Measurements from ENCODE around the gene ENKUR.

The ENKUR gene

DNA sequence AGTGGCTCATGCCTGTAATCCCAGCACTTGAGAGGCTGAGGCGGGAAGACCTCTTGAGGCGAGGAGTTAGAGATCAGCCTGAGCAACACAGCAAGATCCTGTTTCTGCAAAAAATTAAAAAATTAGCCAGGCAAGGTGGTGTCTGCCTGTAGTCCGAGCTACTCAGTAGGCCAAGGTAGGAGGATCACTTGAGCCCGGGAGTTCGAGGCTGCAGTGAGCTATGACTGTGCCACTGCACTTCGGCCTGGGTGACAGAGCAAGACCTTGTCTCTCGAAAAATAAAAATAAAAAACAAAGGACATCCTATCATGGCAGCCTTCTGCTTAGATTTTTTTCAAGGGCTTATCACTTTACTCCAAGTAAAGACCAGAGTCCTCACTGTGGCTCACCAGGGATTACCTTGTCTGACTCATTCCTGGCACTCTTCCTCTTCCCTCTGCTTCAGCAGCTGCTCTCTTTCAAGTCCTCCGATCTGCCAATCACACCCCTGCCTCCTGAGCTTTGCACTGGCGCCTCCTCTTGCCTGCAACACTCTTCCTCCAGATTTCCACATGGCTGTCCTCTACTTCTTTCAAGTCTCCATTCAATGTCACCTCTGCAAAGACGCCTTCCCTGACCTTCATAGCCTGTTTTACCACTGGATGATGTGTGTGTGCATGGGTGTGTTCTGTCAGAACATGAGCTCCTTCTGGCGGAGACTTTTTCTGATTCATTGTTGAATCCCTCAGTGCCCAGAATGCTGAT is 71.3 kb downstream of the ENKUR start:
- no peak for DNase-seq (ENCODE audit: low spot score)

DNA sequence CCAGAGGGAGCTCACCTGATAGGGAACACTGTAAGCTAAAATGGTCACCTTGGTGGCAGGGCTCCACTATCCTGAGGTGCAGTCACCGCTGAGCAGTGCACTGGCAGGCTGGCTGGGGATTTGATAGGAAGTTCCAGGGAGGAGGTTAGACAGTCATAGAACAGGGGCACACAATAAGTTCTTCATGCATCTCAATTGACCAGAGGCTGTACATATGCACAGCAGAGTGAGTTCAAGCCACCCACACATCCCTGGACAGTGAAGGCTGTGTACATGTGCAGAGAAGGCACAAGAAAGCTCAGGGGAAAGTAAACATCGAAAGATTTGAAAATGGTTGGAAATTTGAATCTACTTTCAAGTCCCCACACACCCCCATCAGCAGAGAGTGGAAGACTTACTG is 77.4 kb downstream of the ENKUR start:
- no peak for DNase-seq (ENCODE audit: low spot score)

DNA sequence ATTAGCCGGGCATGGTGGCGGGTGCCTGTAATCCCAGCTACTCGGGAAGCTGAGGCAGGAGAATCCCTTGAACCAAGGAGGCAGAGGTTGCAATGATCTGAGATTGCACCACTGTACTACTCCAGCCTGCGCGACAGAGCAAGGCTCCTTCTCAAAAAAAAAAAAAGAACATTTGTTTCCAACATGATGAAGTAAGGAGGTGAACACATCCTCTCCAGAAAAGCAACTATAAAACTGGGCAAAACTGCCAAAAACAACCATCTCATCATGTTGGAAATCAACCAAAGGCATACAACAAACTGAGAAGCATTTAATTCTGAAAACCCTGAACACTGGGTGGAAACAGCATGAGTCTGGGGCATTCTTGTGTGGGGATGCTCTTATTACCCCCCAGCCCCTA is 77.9 kb downstream of the ENKUR start:
- no peak for DNase-seq (ENCODE audit: low spot score)

DNA sequence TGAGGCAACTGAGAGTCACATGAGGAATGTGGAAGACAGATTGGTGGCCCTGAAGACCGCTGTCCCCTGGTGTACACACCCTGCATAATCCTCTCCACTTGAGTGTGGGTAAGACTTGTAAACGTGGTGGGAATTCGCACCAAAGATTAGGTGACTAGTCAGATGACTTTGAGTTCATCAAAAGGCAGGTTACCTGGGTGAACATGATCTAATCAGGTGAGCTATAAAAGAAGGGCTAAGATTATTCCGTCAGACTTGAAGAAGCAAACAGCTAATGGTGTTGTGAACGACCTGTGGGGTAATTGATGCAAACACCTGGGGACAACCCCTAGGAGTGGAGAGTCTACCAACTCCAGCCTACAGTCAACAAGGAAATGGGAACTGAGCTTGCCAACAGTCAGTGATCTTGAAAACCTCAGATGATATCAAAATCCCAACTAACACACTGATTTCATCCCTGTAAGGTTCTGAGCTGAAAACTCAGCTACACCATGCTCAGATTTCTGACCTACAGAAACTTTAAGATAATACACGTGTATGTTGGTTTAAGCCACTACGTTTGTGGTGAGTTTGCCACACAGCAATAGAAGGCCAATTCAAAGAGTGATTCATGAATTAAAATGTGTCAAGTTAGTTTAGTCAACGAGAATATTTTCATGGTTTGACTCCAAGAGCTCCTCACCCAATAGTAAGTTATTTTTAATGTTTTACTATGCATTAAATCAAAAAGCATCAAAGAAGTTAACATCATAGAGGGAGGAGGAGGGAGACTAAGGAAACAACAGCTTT is 80.3 kb downstream of the ENKUR start:
- no peak for DNase-seq (ENCODE audit: low spot score)

Measured in hematopoietic multipotent progenitor cell treated with erythropoietin and hydrocortisone succinate and interleukin-3 and kit ligand, for 15 days (in vitro differentiated cells).